OCI-LY1 (cell line): ENCODE data around the gene FGGY.

ENCODE experiments used
- EZH2 ChIP-seq: fragments of 200-600 bp; sonication (generic), shearing (Covaris generic); IDR thresholded peaks from 2 replicates; pipeline ENCODE4 v1.8.0; 2017; ENCODE audit warnings: borderline replicate concordance, mixed run types, mild to moderate bottlenecking, antibody characterized with exemption, low read length, moderate library complexity, mixed read lengths
- TF ChIP-seq, protein P1 (sequence below): fragments of 200-600 bp; sonication (generic), shearing (Covaris generic); IDR thresholded peaks from 2 replicates; pipeline ENCODE4 v1.5.1; 2017; ENCODE audit warnings: mild to moderate bottlenecking, antibody characterized with exemption, low read length, moderate library complexity, mixed read lengths

DNA sequence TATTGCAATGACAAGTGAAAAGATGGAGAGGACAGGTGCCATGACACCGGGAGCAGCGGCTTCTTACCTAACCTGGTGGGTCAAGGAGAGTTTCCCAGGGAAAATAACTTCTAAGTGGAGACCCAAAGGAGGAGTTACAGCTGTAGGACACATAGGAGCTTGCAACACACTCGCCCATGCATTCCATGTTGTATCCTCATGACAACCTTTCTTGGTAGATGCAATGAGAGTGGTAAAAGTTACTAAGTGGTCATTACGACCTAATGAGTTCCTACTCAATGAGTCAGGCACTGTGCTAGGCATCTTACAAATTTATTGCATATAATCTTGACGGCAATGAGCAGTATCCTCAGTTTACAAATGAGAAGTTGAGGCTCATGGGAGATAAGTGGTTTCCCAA, 398.4 kb downstream of the FGGY start:
- TF ChIP-seq, protein P1, sequence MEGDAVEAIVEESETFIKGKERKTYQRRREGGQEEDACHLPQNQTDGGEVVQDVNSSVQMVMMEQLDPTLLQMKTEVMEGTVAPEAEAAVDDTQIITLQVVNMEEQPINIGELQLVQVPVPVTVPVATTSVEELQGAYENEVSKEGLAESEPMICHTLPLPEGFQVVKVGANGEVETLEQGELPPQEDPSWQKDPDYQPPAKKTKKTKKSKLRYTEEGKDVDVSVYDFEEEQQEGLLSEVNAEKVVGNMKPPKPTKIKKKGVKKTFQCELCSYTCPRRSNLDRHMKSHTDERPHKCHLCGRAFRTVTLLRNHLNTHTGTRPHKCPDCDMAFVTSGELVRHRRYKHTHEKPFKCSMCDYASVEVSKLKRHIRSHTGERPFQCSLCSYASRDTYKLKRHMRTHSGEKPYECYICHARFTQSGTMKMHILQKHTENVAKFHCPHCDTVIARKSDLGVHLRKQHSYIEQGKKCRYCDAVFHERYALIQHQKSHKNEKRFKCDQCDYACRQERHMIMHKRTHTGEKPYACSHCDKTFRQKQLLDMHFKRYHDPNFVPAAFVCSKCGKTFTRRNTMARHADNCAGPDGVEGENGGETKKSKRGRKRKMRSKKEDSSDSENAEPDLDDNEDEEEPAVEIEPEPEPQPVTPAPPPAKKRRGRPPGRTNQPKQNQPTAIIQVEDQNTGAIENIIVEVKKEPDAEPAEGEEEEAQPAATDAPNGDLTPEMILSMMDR: no peak
- no peak for TF ChIP-seq EZH2
